ENCODE results near the gene NKAP.
"Not testable (repeated sequence)": the region's sequence is repeated elsewhere in the genome, so short reads cannot be mapped to it uniquely, and the experiment has no call there.

DNA sequence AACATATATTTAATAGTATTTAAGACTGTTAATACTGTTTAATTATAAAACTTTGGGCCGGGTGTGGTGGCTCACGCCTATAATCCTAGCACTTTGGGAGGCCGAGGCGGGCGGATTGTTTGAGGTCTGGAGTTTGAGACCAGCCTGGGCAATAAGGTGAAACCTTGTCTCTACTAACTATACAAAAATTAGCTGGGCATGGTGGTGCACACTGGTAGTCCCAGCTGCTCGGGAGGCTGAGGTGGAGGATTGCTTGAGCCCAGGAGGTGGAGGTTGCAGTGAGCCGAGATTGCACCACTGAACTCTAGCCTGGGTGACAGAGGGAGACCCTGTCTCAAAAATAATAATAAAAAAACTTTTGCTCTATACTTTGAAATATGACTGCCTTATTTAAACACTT lies 21.2 kb downstream of the NKAP start:
- TF ChIP-seq, protein P1, sequence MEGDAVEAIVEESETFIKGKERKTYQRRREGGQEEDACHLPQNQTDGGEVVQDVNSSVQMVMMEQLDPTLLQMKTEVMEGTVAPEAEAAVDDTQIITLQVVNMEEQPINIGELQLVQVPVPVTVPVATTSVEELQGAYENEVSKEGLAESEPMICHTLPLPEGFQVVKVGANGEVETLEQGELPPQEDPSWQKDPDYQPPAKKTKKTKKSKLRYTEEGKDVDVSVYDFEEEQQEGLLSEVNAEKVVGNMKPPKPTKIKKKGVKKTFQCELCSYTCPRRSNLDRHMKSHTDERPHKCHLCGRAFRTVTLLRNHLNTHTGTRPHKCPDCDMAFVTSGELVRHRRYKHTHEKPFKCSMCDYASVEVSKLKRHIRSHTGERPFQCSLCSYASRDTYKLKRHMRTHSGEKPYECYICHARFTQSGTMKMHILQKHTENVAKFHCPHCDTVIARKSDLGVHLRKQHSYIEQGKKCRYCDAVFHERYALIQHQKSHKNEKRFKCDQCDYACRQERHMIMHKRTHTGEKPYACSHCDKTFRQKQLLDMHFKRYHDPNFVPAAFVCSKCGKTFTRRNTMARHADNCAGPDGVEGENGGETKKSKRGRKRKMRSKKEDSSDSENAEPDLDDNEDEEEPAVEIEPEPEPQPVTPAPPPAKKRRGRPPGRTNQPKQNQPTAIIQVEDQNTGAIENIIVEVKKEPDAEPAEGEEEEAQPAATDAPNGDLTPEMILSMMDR (IDR thresholded peaks at IDR 0.05; ENCODE audit: insufficient read depth, low read length), result not testable (repeated sequence)
- TF ChIP-seq POLR2AphosphoS5 (IDR thresholded peaks at IDR 0.05; ENCODE audit: low read depth); SPI1 (IDR thresholded peaks at IDR 0.05; ENCODE audit: borderline replicate concordance, low read depth): not testable (repeated sequence)
- TF ChIP-seq, protein P2, sequence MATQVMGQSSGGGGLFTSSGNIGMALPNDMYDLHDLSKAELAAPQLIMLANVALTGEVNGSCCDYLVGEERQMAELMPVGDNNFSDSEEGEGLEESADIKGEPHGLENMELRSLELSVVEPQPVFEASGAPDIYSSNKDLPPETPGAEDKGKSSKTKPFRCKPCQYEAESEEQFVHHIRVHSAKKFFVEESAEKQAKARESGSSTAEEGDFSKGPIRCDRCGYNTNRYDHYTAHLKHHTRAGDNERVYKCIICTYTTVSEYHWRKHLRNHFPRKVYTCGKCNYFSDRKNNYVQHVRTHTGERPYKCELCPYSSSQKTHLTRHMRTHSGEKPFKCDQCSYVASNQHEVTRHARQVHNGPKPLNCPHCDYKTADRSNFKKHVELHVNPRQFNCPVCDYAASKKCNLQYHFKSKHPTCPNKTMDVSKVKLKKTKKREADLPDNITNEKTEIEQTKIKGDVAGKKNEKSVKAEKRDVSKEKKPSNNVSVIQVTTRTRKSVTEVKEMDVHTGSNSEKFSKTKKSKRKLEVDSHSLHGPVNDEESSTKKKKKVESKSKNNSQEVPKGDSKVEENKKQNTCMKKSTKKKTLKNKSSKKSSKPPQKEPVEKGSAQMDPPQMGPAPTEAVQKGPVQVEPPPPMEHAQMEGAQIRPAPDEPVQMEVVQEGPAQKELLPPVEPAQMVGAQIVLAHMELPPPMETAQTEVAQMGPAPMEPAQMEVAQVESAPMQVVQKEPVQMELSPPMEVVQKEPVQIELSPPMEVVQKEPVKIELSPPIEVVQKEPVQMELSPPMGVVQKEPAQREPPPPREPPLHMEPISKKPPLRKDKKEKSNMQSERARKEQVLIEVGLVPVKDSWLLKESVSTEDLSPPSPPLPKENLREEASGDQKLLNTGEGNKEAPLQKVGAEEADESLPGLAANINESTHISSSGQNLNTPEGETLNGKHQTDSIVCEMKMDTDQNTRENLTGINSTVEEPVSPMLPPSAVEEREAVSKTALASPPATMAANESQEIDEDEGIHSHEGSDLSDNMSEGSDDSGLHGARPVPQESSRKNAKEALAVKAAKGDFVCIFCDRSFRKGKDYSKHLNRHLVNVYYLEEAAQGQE (IDR thresholded peaks at IDR 0.05; ENCODE audit: insufficient replicate concordance, low read depth), result not testable (repeated sequence)
